Measurements from ENCODE around the gene ADIPOR2. TPM values are rescaled to one million over a fixed set of nuclear protein-coding genes. Genes with fewer than 3 reads are reported as not detected.

The ADIPOR2 gene
- total and polyA plus RNA-seq, 4 donors = 26.6 to 68.3 (median 41.7) TPM

DNA sequence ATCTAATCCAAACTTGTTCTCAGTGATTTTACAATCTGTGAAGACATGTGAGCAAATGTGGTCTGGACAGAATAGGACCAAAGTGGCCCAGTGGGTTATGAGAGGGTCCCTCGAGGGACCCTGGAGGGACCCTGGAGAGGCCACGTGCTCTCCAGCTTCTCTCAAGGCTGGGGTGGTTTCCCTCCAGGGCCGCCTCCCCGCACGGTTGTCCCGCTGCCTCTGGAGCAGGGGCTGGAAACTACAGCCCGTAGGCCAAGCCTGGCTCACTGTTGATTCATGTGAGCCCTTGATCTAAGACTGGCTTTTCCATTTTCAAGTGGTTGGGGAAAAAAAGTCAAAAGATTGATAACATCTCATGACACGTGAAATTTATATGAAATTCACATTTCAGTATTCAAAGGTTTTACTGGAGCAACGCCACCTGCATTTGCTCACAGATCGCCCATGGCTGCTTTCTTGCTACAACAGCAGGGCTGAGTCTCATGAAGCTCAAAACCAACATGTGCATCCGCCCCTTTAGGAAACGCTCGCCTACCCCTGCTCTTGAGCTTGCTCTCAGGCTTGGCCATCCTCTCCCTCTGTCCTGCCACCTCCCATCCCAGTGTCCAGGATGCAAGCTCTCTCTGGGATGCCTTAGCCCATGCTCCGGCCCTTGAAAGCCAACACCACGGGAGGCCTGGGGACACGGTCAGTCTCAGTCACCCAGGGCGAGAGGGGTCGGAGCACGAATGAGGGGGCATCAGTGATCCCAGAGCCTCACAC is 117.3 kb downstream of the ADIPOR2 start:
- H3K4me1 ChIP-seq (ENCODE audit: control insufficient read depth in 4 of 4, insufficient read depth in 4 of 4, low read length in 3 of 4) = no peaks in the 10 kb centered on the region
- DNase-seq (ENCODE audit: low spot score) = no peak
- H3K27me3 ChIP-seq (ENCODE audit: control insufficient read depth in 4 of 4, insufficient read depth in 4 of 4, low read length in 3 of 4) = no peaks in the 10 kb centered on the region

More for the DNA sequence above, 117.3 kb downstream of the ADIPOR2 start:
- Histone ChIP-seq H3K4me3 (ENCODE audit: low read depth in 1 of 3, low read length in 3 of 3) (no peak overlapping the region), H3K9me3 (ENCODE audit: control insufficient read depth in 4 of 4, low read length in 3 of 4) (no peaks in the 10 kb centered on the region), H3K36me3 (ENCODE audit: control insufficient read depth in 4 of 4, insufficient read depth in 3 of 4, low read depth in 1 of 4, low read length in 3 of 4) (no peaks in the 10 kb centered on the region), H3K9ac (ENCODE audit: low read depth in 1 of 2, low read length in 2 of 2) (no peak overlapping the region), H3K27ac (ENCODE audit: low read depth in 1 of 2, low read length in 2 of 2) (no peak overlapping the region)
- WGBS = 91% methylated on average over 19 of the region's 19 CpGs
- TF ChIP-seq, protein P1, sequence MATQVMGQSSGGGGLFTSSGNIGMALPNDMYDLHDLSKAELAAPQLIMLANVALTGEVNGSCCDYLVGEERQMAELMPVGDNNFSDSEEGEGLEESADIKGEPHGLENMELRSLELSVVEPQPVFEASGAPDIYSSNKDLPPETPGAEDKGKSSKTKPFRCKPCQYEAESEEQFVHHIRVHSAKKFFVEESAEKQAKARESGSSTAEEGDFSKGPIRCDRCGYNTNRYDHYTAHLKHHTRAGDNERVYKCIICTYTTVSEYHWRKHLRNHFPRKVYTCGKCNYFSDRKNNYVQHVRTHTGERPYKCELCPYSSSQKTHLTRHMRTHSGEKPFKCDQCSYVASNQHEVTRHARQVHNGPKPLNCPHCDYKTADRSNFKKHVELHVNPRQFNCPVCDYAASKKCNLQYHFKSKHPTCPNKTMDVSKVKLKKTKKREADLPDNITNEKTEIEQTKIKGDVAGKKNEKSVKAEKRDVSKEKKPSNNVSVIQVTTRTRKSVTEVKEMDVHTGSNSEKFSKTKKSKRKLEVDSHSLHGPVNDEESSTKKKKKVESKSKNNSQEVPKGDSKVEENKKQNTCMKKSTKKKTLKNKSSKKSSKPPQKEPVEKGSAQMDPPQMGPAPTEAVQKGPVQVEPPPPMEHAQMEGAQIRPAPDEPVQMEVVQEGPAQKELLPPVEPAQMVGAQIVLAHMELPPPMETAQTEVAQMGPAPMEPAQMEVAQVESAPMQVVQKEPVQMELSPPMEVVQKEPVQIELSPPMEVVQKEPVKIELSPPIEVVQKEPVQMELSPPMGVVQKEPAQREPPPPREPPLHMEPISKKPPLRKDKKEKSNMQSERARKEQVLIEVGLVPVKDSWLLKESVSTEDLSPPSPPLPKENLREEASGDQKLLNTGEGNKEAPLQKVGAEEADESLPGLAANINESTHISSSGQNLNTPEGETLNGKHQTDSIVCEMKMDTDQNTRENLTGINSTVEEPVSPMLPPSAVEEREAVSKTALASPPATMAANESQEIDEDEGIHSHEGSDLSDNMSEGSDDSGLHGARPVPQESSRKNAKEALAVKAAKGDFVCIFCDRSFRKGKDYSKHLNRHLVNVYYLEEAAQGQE (IDR thresholded peaks at IDR 0.05) = no peak
- no peak for TF ChIP-seq JUND (IDR thresholded peaks at IDR 0.05)
- no peak for TF ChIP-seq EGR1 (IDR thresholded peaks at IDR 0.05; ENCODE audit: low read depth in 2 of 2)
- TF ChIP-seq, protein P2, sequence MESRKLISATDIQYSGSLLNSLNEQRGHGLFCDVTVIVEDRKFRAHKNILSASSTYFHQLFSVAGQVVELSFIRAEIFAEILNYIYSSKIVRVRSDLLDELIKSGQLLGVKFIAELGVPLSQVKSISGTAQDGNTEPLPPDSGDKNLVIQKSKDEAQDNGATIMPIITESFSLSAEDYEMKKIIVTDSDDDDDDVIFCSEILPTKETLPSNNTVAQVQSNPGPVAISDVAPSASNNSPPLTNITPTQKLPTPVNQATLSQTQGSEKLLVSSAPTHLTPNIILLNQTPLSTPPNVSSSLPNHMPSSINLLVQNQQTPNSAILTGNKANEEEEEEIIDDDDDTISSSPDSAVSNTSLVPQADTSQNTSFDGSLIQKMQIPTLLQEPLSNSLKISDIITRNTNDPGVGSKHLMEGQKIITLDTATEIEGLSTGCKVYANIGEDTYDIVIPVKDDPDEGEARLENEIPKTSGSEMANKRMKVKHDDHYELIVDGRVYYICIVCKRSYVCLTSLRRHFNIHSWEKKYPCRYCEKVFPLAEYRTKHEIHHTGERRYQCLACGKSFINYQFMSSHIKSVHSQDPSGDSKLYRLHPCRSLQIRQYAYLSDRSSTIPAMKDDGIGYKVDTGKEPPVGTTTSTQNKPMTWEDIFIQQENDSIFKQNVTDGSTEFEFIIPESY (IDR thresholded peaks at IDR 0.05) = no peak
- TF ChIP-seq, protein P3, sequence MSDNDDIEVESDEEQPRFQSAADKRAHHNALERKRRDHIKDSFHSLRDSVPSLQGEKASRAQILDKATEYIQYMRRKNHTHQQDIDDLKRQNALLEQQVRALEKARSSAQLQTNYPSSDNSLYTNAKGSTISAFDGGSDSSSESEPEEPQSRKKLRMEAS (IDR thresholded peaks at IDR 0.05) = no peak
- no peak for TF ChIP-seq HNF4A (conservative IDR thresholded peaks at IDR 0.05)
- TF ChIP-seq CTCF (IDR thresholded peaks at IDR 0.05; ENCODE audit: low read depth, low read length, missing input control) = no peak
- TF ChIP-seq TAF1 (conservative IDR thresholded peaks at IDR 0.05) = no peak
- TF ChIP-seq RAD21 (IDR thresholded peaks at IDR 0.05) = no peak
- TF ChIP-seq NR2F2 (IDR thresholded peaks at IDR 0.05) = no peak
- no peak for TF ChIP-seq FOXA2 (IDR thresholded peaks at IDR 0.05)
- TF ChIP-seq GABPA (IDR thresholded peaks at IDR 0.05 in 1 of 2, conservative IDR thresholded peaks at IDR 0.05 in 1 of 2) = no peak
- no peak for TF ChIP-seq RXRA (IDR thresholded peaks at IDR 0.05)
- TF ChIP-seq HNF4G (IDR thresholded peaks at IDR 0.05) = no peak
